ENCODE results near the gene C6orf62.

The C6orf62 gene

GRCh38 chr6:24666641-24667377 lies 52.1 kb downstream of the C6orf62 start, which contains the start of the genes ACOT13 and TDP2:
TSS of gene ACOT13 (plus strand) at chr6:24667077. CDS start at chr6:24667264, 187 bp downstream.
TSS of gene TDP2 (minus strand) at chr6:24666899. CDS start at chr6:24666862, 37 bp downstream.
- peak; percentile 97 for DNase-seq

GRCh38 chr6:24666097-24666640 lies 52.8 kb downstream of the C6orf62 start:
- DNase-seq: peak; percentile 61

GRCh38 chr6:24664046-24664987 lies 54.6 kb downstream of the C6orf62 start:
- DNase-seq: no peak

GRCh38 chr6:24663189-24663588 lies 55.8 kb downstream of the C6orf62 start:
- DNase-seq: no peak

- no peak for DNase-seq
Measured at GRCh38 chr6:24662236-24662635, 56.7 kb downstream of the C6orf62 start.

GRCh38 chr6:24661759-24662158 lies 57.2 kb downstream of the C6orf62 start:
- peak; percentile 17 for DNase-seq

- DNase-seq: no peak
Measured at GRCh38 chr6:24660105-24660504, 58.8 kb downstream of the C6orf62 start.

- no peak for DNase-seq
Measured at GRCh38 chr6:24659561-24659960, 59.4 kb downstream of the C6orf62 start.

- no peak for DNase-seq
Measured at GRCh38 chr6:24658573-24659560, 60.1 kb downstream of the C6orf62 start.

- DNase-seq: no peak
Measured at GRCh38 chr6:24655215-24655614, 63.7 kb downstream of the C6orf62 start.
